Measurements from ENCODE around the gene RFX4.

GRCh38 chr12:106551410-106551809, 31.4 kb upstream of the RFX4 start:
- TF ChIP-seq JUN (IDR thresholded peaks at IDR 0.05; ENCODE audit: borderline replicate concordance, insufficient read depth, insufficient read length, low read depth), result no peak
- TF ChIP-seq CTCF (IDR thresholded peaks at IDR 0.05; ENCODE audit: extremely low read depth in 1 of 2, insufficient read depth in 1 of 2, low read depth in 1 of 2, low read length in 2 of 2), result no peak
- TF ChIP-seq FOS (IDR thresholded peaks at IDR 0.05; ENCODE audit: borderline replicate concordance, insufficient read depth, low read length), result no peak
- no peak for TF ChIP-seq MAX (IDR thresholded peaks at IDR 0.05; ENCODE audit: insufficient read depth, insufficient read length)
- TF ChIP-seq GATA2 (IDR thresholded peaks at IDR 0.05; ENCODE audit: insufficient read depth, insufficient read length, low read depth, low read length), result no peak
- TF ChIP-seq POLR2A (IDR thresholded peaks at IDR 0.05; ENCODE audit: low read depth, low read length), result no peak
- no peak for TF ChIP-seq POLR2AphosphoS5 (IDR thresholded peaks at IDR 0.05; ENCODE audit: insufficient read depth, low read depth, low read length)

All from endothelial cell of umbilical vein (primary cell).